Left ventricle myocardium inferior (tissue), 1 donor: ENCODE measurements around the gene DDX17. TPM values are rescaled to one million over a fixed set of nuclear protein-coding genes. Genes with fewer than 3 reads are reported as not detected.

Source experiments
- DNase-seq: peaks from one replicate; pipeline ENCODE4 v3.0.0-alpha.2; 2020
- H3K27ac ChIP-seq: fragments of 200-600 bp; replicated peaks from 2 replicates; pipeline ENCODE4 v1.8.0; 2021
- H3K27me3 ChIP-seq: fragments of 200-600 bp; 2 replicates; pipeline ENCODE4 v1.8.0; 2021; ENCODE audit warnings: low read depth
- H3K36me3 ChIP-seq: fragments of 200-600 bp; 2 replicates; pipeline ENCODE4 v1.8.0; 2021
- H3K4me1 ChIP-seq: fragments of 200-600 bp; 2 replicates; pipeline ENCODE4 v1.8.0; 2021
- H3K4me3 ChIP-seq: fragments of 200-600 bp; 2 replicates; pipeline ENCODE4 v1.8.0; 2021; ENCODE audit warnings: mild to moderate bottlenecking, moderate library complexity
- H3K9me3 ChIP-seq: fragments of 200-600 bp; replicated peaks from 2 replicates; pipeline ENCODE4 v1.8.0; 2021
- intact Hi-C: fragments of 100-400 bp; cut with micrococcal nuclease; formaldehyde crosslinking; loops from one replicate; pipeline ENCODE4 v1.11.0; 2022
- total RNA-seq: library from RNA; stranded (reverse); fragmentation: NEBNext Ultra II Directional; extraction: Animal tissue kit (Norgen Biotek cat#: 25700); gene quantifications from one replicate; pipeline ENCODE4 v1.2.1, GENCODE V29; 2021
- TF ChIP-seq, protein P1 (sequence below): fragments of 200-600 bp; IDR thresholded peaks from 2 replicates; pipeline ENCODE4 v1.8.0; 2021; ENCODE audit warnings: antibody characterized with exemption, mild to moderate bottlenecking, borderline replicate concordance
- donor health status: DM: no; HTN: yes; CAD: no; lungs with severe emphysema.

Gene DDX17
- total RNA-seq, 1 donor from 2014 or later = 228 TPM

DNA sequence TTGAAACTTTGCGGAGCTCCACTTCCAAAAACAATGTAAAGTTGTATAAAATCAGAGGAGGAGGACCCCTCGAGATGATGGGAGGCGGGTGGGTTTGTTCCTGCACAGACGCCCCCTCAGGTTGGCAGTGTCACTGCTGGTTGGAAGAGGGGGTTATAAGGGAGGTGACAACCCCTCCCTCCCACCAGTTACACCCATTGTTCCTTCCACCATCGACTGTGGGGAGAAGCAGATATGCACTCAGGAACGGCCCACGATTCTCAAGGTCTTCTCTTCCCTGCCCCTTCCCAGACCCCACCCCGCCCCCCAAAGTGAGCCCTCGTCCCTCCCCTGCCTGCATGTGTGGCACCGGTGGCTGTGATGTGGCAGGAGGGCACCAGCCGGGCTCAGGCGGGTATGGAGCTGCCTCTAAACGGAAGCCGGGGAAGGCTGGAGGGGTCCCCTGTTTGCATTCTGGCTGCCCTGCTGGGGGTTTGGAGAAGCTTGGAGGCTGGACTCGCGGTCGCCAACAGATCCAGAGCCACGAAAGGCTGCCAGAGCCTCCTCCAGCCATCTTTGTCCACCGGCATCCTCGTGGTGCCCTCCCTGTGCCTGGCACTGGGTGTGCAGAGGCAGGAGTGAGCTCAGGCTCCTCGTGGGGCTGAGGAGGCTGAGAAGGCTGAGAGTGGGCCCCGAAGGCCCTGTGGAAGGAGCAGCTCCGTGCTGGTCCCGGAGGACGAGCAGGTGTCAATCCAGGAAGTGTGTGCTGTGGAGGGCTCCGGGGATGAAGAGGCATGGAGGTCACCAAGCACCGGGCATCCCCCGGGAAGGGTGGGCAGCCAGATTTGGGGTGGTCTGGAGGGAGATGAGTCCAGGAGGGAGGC lies 37.4 kb downstream of the DDX17 start:
- Histone ChIP-seq H3K36me3 (no peaks in the 10 kb centered on the region), H3K27me3 (no peaks in the 10 kb centered on the region), H3K4me1 (peaks cover 27% of the 10 kb centered on the region), H3K9me3 (no peaks in the 10 kb centered on the region), H3K27ac (peak overlapping the region; percentile 65), H3K4me3 (peak overlapping the region; percentile 77)
- no peak for DNase-seq
- intact Hi-C loops = no loop called here
- TF ChIP-seq, protein P1, sequence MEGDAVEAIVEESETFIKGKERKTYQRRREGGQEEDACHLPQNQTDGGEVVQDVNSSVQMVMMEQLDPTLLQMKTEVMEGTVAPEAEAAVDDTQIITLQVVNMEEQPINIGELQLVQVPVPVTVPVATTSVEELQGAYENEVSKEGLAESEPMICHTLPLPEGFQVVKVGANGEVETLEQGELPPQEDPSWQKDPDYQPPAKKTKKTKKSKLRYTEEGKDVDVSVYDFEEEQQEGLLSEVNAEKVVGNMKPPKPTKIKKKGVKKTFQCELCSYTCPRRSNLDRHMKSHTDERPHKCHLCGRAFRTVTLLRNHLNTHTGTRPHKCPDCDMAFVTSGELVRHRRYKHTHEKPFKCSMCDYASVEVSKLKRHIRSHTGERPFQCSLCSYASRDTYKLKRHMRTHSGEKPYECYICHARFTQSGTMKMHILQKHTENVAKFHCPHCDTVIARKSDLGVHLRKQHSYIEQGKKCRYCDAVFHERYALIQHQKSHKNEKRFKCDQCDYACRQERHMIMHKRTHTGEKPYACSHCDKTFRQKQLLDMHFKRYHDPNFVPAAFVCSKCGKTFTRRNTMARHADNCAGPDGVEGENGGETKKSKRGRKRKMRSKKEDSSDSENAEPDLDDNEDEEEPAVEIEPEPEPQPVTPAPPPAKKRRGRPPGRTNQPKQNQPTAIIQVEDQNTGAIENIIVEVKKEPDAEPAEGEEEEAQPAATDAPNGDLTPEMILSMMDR = no peak

DNA sequence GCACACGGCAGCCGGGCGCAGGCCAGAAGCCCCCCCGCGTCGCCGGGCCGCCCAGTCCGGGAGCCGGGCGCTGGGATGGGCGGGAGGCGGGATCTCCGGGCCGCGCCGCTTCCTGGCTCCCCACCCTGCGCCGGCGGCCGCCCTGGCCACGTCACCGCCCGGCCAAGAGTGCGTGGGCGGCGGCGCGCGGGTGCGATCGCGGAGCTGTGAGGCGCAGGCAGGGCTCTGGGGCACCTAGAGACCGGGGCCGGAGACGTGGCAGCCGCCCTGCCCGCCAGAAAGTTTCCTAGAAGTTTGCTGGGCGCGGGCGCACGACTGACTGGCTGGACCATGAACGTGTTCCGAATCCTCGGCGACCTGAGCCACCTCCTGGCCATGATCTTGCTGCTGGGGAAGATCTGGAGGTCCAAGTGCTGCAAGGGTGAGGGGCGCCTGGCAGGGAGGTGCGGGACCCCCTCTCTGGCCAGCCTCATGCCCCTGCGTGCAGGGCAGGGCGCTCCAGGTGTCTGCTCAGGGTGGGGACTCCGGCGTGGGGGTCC lies 38.1 kb downstream of the DDX17 start, which contains the start of gene KDELR3:
KDELR3 (plus strand) TSS at position 193 of the 539 bp plus-strand sequence; CDS start at position 331, 138 bp downstream.
- Histone ChIP-seq H3K9me3 (no peaks in the 10 kb centered on the region), H3K36me3 (no peaks in the 10 kb centered on the region), H3K27me3 (peaks cover 2% of the 10 kb centered on the region), H3K4me1 (peaks cover 34% of the 10 kb centered on the region), H3K27ac (peak within 1 kb of the TSS; percentile 65), H3K4me3 (peak within 1 kb of the TSS; percentile 77)
- TF ChIP-seq, protein P1 = no peak
- peak; percentile 72 for DNase-seq
- intact Hi-C loops = no loop called here

DNA sequence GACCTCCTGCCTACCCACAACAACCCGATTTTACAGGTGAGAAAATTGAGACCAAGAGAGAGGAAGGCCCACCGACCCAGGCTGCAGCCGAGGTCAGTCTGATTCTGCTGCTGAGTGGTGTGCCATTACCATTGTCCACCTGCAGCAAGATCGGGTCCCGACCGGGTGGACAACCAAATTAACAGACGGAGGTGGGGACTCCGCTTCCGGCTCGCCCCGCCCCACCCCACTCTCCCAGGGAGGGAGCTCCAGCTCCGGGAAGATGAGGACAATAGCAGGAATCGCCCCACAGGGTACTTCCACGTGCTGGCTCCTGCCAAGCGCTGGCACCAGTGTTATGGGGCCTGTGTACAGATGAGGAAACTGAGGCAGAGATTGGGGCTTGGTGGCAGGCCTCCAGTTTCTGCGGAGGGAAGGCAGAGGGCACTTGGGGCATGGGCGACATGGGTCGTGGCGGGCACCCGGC lies 38.6 kb downstream of the DDX17 start:
- peak overlapping the region; percentile 65 for H3K27ac ChIP-seq
- H3K36me3 ChIP-seq = no peaks in the 10 kb centered on the region
- DNase-seq = no peak
- TF ChIP-seq, protein P1 = no peak
- peaks cover 7% of the 10 kb centered on the region for H3K27me3 ChIP-seq
- peaks cover 34% of the 10 kb centered on the region for H3K4me1 ChIP-seq
- intact Hi-C loops = no loop called here
- no peaks in the 10 kb centered on the region for H3K9me3 ChIP-seq
- peak overlapping the region; percentile 77 for H3K4me3 ChIP-seq

DNA sequence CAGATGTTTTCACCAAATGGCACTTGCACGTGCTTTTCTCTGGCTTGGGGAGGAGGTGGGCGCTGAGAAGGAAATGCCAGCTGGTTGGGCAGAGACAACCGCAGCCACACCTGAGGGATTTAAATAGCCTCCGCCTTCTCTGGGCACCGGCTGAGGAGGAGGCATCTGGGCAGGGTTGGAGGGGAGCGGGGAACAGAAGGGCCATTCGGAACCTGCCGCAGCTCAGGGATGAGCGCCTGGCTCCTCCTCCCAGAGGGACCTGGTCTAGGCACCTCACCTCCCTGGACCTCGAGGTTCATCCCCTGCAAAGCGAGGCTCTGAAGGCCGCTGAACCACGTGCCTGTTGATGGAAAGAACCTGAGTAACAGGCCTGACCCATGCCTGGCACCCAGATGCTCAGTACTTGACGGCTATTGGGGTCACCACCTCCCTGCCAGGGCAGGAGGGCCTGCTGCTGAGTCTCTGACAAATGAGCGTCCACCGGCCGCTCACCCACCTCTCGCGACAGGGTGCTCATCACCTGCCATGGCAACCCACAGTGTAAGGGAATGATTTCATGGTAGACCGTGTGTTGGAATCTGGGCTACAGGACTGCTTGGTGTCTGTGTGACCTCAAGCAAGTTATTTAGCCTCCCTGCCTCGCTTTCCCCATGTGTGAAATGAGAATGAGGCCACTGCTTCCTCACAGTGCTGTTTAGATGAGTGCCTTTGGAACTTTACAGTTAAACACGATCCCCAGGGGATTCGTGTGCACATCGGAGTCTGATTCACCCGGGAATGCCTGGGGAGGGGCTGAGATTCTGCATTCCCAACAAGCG lies 40.2 kb downstream of the DDX17 start:
- Histone ChIP-seq H3K4me1 (peaks cover 50% of the 10 kb centered on the region), H3K4me3 (no peak overlapping the region), H3K36me3 (no peaks in the 10 kb centered on the region), H3K27me3 (peaks cover 21% of the 10 kb centered on the region), H3K27ac (no peak overlapping the region), H3K9me3 (no peaks in the 10 kb centered on the region)
- no peak for DNase-seq
- TF ChIP-seq, protein P1 = no peak
- intact Hi-C loops = no loop called here

DNA sequence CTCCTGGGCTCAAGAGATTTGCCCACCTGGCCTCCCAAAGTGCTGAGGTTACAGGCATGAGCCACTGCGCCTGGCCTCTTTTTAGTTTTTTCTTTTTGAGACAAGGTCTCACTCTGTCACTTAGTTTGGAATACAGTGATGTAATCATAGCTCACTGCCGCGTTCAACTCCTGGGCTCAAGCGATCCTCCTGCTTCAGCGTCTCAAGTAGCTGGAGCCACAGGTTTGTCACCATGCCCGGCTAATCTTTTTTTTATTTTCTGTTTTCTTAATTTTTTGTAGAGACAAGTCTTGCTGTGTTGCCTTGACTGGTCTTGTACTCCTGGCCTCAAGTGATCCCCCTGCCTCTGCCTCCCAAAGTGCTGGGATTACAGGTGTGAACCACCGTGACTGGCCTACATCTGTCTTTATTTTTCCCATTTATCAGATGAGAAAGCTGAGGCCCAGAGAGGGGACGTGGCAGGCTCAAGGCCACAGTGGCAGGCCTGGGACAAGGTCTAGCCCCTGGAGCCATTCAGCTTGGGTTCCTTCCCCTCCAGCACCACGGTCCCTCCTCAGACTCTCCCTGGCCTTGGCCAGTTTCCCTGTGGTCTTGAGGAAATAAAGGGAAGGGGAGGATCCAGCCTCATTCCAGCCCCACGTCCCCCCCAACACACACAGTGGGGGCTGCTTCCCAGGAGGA lies 41.0 kb downstream of the DDX17 start:
- intact Hi-C loops = no loop called here
- H3K4me3 ChIP-seq = no peak overlapping the region
- TF ChIP-seq, protein P1 = no peak
- H3K27me3 ChIP-seq = peaks cover 24% of the 10 kb centered on the region
- peaks cover 54% of the 10 kb centered on the region for H3K4me1 ChIP-seq
- no peak for DNase-seq
- no peaks in the 10 kb centered on the region for H3K9me3 ChIP-seq
- no peaks in the 10 kb centered on the region for H3K36me3 ChIP-seq
- H3K27ac ChIP-seq = no peak overlapping the region
